Activated naive CD4-positive, alpha-beta T cell treated with anti-CD3 and anti-CD28 coated beads, Interleukin-2, amount 10 ng/mL, durations not matched to agents 7 days and 5 days (primary cell): ENCODE measurements around the gene PIGU.
A peak's percentile ranks its signal among the peaks of the same experiment; 100 is the strongest.

ENCODE experiments used
- CTCF ChIA-PET: fragments of 350-600 bp; sonication (Branson Sonifier 250); formaldehyde crosslinking; loops from one replicate; lab custom pipeline; 2021; ENCODE audit warnings: antibody characterized with exemption; lab: Charles Lee
- DNase-seq: peaks from one replicate; pipeline ENCODE4 v3.0.0-alpha.2; 2020
- H3K27ac Mint-ChIP-seq: one replicate; pipeline ENCODE4 v1.8.0; 2021; ENCODE audit warnings: mild to moderate bottlenecking, moderate library complexity, mixed read lengths
- H3K27me3 Mint-ChIP-seq: one replicate; pipeline ENCODE4 v1.8.0; 2021; ENCODE audit warnings: mild to moderate bottlenecking, mixed read lengths
- H3K36me3 Mint-ChIP-seq: one replicate; pipeline ENCODE4 v1.8.0; 2021; ENCODE audit warnings: mixed read lengths
- H3K4me1 Mint-ChIP-seq: one replicate; pipeline ENCODE4 v1.8.0; 2021; ENCODE audit warnings: mixed read lengths
- H3K4me3 Mint-ChIP-seq: one replicate; pipeline ENCODE4 v1.8.0; 2021; ENCODE audit warnings: mild to moderate bottlenecking, moderate library complexity, mixed read lengths
- H3K9me3 Mint-ChIP-seq: one replicate; pipeline ENCODE4 v1.8.0; 2021; ENCODE audit warnings: mixed read lengths

Gene PIGU

DNA sequence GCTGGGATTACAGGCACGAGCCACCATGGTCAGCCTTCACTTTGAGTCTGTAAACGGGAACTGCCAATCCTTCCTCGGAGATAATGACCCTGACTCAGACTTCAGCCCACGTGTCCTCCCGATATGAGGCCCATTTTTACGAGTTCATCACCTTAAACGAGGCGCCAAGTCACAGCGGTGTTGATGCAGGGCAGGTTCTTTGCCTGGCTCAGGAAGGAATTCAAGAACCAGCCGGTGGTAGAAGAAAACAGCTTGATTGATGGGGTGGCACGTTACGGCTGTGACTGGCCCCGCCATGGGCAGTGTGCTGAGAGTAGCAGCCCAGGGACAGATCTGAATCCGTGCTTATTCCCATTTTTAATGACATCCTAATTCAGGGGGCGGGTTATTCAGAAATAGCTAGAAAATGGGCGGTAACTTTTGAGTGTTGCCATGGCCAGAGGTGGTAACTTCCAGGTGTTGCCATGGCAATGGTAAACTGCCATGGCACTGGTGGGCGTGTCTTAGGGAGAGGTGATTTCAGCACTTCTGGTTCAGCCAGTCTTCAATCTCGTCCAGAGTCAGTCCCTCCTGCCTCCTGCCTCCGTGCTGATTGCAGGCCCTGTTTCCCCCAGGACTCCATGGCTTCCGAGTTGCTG, 127.5 kb downstream of the PIGU start:
- H3K4me1 Mint-ChIP-seq, result peaks cover 5% of the 10 kb centered on the region
- no peak overlapping the region for H3K27ac Mint-ChIP-seq
- no peak overlapping the region for H3K4me3 Mint-ChIP-seq
- no peaks in the 10 kb centered on the region for H3K36me3 Mint-ChIP-seq
- H3K27me3 Mint-ChIP-seq, result peaks cover 5% of the 10 kb centered on the region
- DNase-seq, result no peak
- H3K9me3 Mint-ChIP-seq, result no peaks in the 10 kb centered on the region
- CTCF ChIA-PET, result interaction anchor here (0.6 kb wide), 1 partner anchor 13 kb away, joined by 3 read pairs; no protein-coding TSS in a partner anchor

GRCh38 chr20:34547844-34548613, 128.9 kb downstream of the PIGU start:
- Mint-ChIP-seq H3K36me3 (no peaks in the 10 kb centered on the region), H3K27me3 (peaks cover 5% of the 10 kb centered on the region), H3K4me1 (peaks cover 10% of the 10 kb centered on the region), H3K4me3 (no peak overlapping the region), H3K27ac (no peak overlapping the region), H3K9me3 (no peaks in the 10 kb centered on the region)
- CTCF ChIA-PET, result interaction anchor here (1.0 to 2.1 kb wide), 2 partner anchors 9 to 235 kb away, joined by 4 to 6 read pairs; no protein-coding TSS in a partner anchor
- no peak for DNase-seq

DNA sequence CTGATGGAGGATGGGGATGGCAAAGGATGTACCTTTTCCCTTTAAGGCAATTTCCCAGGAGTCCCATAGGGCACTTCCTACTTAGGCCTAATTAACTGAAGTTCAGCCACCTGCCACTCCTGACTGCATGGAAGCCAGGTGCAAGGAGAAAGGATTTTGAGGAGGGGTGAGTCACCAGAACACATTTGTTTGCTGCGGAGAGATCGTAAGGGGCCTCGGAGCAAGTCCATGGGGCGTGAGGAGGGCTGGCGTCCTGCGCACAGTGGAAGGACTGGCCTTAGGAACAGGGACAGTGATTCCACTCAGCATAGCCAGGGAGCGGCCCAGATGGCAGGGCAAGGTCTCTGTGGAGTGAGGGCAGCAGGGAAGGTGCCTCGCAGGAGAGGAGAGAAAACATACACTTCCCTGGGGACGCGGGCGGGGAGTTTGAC, 130.1 kb downstream of the PIGU start:
- H3K27ac Mint-ChIP-seq, result no peak overlapping the region
- no peak for DNase-seq
- CTCF ChIA-PET, result interaction anchor here (2.1 kb wide), 1 partner anchor 8 kb away, joined by 6 read pairs; no protein-coding TSS in a partner anchor

GRCh38 chr20:34544109-34544796, 132.6 kb downstream of the PIGU start:
- Mint-ChIP-seq H3K36me3 (peaks cover 17% of the 10 kb centered on the region), H3K4me1 (peaks cover 21% of the 10 kb centered on the region), H3K9me3 (no peaks in the 10 kb centered on the region), H3K4me3 (peak overlapping the region; percentile 25), H3K27ac (no peak overlapping the region), H3K27me3 (peaks cover 5% of the 10 kb centered on the region)
- DNase-seq, result peak; percentile 32
- CTCF ChIA-PET, result interaction anchor here (1.0 to 2.8 kb wide), 3 partner anchors 18 to 231 kb away, joined by 3 to 14 read pairs (median 5); no protein-coding TSS in a partner anchor

More for the DNA sequence above, 130.1 kb downstream of the PIGU start:
- peaks cover 12% of the 10 kb centered on the region for H3K4me1 Mint-ChIP-seq
- H3K27me3 Mint-ChIP-seq, result peaks cover 5% of the 10 kb centered on the region
- peaks cover 2% of the 10 kb centered on the region for H3K36me3 Mint-ChIP-seq
- H3K4me3 Mint-ChIP-seq, result no peak overlapping the region
- H3K9me3 Mint-ChIP-seq, result no peaks in the 10 kb centered on the region

DNA sequence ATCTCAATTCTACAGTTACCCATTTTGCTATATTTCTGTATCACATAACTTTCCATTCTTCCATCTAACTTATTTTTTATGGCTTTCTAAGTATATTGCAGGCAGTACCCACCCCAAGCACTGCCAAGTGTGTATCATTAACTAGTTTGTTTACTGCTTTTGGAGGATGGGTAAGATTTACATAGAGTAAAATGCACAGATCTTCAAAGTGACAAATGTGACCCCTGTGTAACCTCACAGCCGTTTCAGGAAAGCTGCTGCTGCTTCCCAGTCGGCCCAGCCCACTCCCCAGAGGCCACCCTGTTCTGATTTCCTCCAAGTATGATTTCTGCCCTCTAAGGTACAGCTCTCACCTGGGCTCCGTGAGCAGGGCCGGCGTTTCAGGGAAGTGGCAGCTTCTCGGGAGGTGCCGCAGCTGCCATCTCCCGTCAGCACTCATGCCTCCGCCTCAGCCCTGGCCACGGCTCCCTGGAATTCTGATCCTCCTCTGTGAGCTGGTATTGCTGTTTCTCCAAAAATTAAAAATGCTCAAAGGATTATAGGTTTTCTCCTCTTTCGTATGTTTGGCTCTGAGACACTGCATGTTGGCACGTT, 133.3 kb downstream of the PIGU start:
- H3K4me1 Mint-ChIP-seq, result peaks cover 21% of the 10 kb centered on the region
- CTCF ChIA-PET, result interaction anchor here (1.2 to 2.8 kb wide), 2 partner anchors 19 to 231 kb away, joined by 3 to 14 read pairs; no protein-coding TSS in a partner anchor
- no peaks in the 10 kb centered on the region for H3K9me3 Mint-ChIP-seq
- no peak overlapping the region for H3K27ac Mint-ChIP-seq
- peaks cover 20% of the 10 kb centered on the region for H3K36me3 Mint-ChIP-seq
- DNase-seq, result no peak
- H3K27me3 Mint-ChIP-seq, result peaks cover 5% of the 10 kb centered on the region
- H3K4me3 Mint-ChIP-seq, result no peak overlapping the region

GRCh38 chr20:34542439-34542838, 134.5 kb downstream of the PIGU start:
- no peak overlapping the region for H3K27ac Mint-ChIP-seq
- CTCF ChIA-PET, result interaction anchor here (1.2 to 2.8 kb wide), 2 partner anchors 20 to 230 kb away, joined by 3 to 14 read pairs; no protein-coding TSS in a partner anchor
- peaks cover 21% of the 10 kb centered on the region for H3K4me1 Mint-ChIP-seq
- no peak overlapping the region for H3K4me3 Mint-ChIP-seq
- no peak for DNase-seq
- H3K36me3 Mint-ChIP-seq, result peaks cover 22% of the 10 kb centered on the region
- peaks cover 5% of the 10 kb centered on the region for H3K27me3 Mint-ChIP-seq
- H3K9me3 Mint-ChIP-seq, result no peaks in the 10 kb centered on the region

DNA sequence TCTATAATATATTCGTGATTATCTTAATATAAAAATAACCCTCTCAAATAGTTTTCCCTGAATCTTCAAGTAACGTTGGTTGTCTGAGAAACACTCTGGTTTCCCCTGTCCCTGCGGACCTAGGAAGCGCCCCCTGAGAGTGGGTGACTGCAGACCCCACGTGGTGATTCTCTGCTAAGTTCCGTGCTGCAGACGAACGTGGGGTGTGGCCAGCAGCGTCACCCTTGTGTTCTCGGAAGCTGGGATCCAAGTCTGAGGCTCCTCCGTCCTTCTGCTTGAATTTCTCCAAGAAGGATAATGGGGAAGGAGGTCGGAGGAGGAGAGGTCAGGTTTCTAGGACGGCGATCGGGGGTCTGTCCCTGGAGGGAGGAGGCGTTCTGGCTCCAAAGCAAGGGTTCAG, 135.0 kb downstream of the PIGU start:
- CTCF ChIA-PET, result interaction anchor here (4.4 to 6.3 kb wide), 2 partner anchors 165 to 229 kb away, joined by 25 to 63 read pairs; no protein-coding TSS in a partner anchor

GRCh38 chr20:34541264-34541901, 135.5 kb downstream of the PIGU start:
- CTCF ChIA-PET, result interaction anchor here (0.9 to 6.3 kb wide), 3 partner anchors 166 to 229 kb away, joined by 4 to 63 read pairs (median 25); no protein-coding TSS in a partner anchor
- Mint-ChIP-seq H3K27me3 (peaks cover 5% of the 10 kb centered on the region), H3K27ac (peak overlapping the region; percentile 72), H3K4me3 (no peak overlapping the region), H3K4me1 (peaks cover 21% of the 10 kb centered on the region), H3K36me3 (peaks cover 30% of the 10 kb centered on the region), H3K9me3 (no peaks in the 10 kb centered on the region)
- no peak for DNase-seq

More for the DNA sequence above, 135.0 kb downstream of the PIGU start:
- H3K9me3 Mint-ChIP-seq, result no peaks in the 10 kb centered on the region
- H3K27ac Mint-ChIP-seq, result no peak overlapping the region
- H3K27me3 Mint-ChIP-seq, result peaks cover 5% of the 10 kb centered on the region
- H3K4me1 Mint-ChIP-seq, result peaks cover 21% of the 10 kb centered on the region
- no peak overlapping the region for H3K4me3 Mint-ChIP-seq
- peaks cover 27% of the 10 kb centered on the region for H3K36me3 Mint-ChIP-seq
- DNase-seq, result no peak

GRCh38 chr20:34540596-34541263, 136.2 kb downstream of the PIGU start:
- DNase-seq, result no peak
- Mint-ChIP-seq H3K27ac (no peak overlapping the region), H3K27me3 (peaks cover 3% of the 10 kb centered on the region), H3K4me1 (peaks cover 21% of the 10 kb centered on the region), H3K9me3 (no peaks in the 10 kb centered on the region), H3K4me3 (no peak overlapping the region), H3K36me3 (peaks cover 31% of the 10 kb centered on the region)
- CTCF ChIA-PET, result interaction anchor here (0.9 to 6.3 kb wide), 6 partner anchors 10 to 229 kb away, joined by 3 to 63 read pairs (median 6); no protein-coding TSS in a partner anchor

- DNase-seq, result no peak
- no peak overlapping the region for H3K27ac Mint-ChIP-seq
- no peaks in the 10 kb centered on the region for H3K27me3 Mint-ChIP-seq
- peaks cover 20% of the 10 kb centered on the region for H3K4me1 Mint-ChIP-seq
- H3K4me3 Mint-ChIP-seq, result no peak overlapping the region
- H3K9me3 Mint-ChIP-seq, result no peaks in the 10 kb centered on the region
- H3K36me3 Mint-ChIP-seq, result peaks cover 39% of the 10 kb centered on the region
- CTCF ChIA-PET, result interaction anchor here (1.2 to 6.3 kb wide), 9 partner anchors 8 to 230 kb away, joined by 3 to 63 read pairs (median 7); no protein-coding TSS in a partner anchor
Measured at GRCh38 chr20:34539756-34540155, 137.1 kb downstream of the PIGU start.

- CTCF ChIA-PET, result interaction anchor here (0.6 to 6.3 kb wide), 19 partner anchors 9 to 348 kb away, joined by 3 to 63 read pairs (median 3); no protein-coding TSS in a partner anchor
- peaks cover 39% of the 10 kb centered on the region for H3K36me3 Mint-ChIP-seq
- H3K27me3 Mint-ChIP-seq, result no peaks in the 10 kb centered on the region
- peak; percentile 72 for DNase-seq
- peak overlapping the region; percentile 7 for H3K27ac Mint-ChIP-seq
- H3K4me3 Mint-ChIP-seq, result no peak overlapping the region
- peaks cover 11% of the 10 kb centered on the region for H3K4me1 Mint-ChIP-seq
- H3K9me3 Mint-ChIP-seq, result no peaks in the 10 kb centered on the region
Measured at GRCh38 chr20:34538671-34539123, 138.2 kb downstream of the PIGU start.

GRCh38 chr20:34537651-34538050, 139.2 kb downstream of the PIGU start:
- Mint-ChIP-seq H3K4me1 (peaks cover 11% of the 10 kb centered on the region), H3K27me3 (no peaks in the 10 kb centered on the region), H3K4me3 (no peak overlapping the region), H3K36me3 (peaks cover 39% of the 10 kb centered on the region), H3K9me3 (no peaks in the 10 kb centered on the region), H3K27ac (no peak overlapping the region)
- DNase-seq, result no peak
- CTCF ChIA-PET, result interaction anchor here (0.6 to 6.3 kb wide), 15 partner anchors 21 to 347 kb away, joined by 3 to 63 read pairs (median 3); partner anchors contain the start of gene TP53INP2
